WERI-Rb-1 (cell line): ENCODE data around the gene LUC7L.

Experiments used
- DNase-seq: peaks from one replicate; pipeline ENCODE4 v3.0.0-alpha.2; 2020
- H3K27ac ChIP-seq: fragments of 250-450 bp; sonication (Bioruptor Pico); 2 replicates; pipeline ENCODE4 v1.5.1; 2020; ENCODE audit warnings: mild to moderate bottlenecking, moderate library complexity
- H3K27me3 ChIP-seq: fragments of 250-450 bp; sonication (Bioruptor Pico); 2 replicates; pipeline ENCODE4 v1.5.1; 2021; ENCODE audit warnings: mild to moderate bottlenecking, low read depth, moderate library complexity; ENCODE audit not compliant: insufficient read depth, severe bottlenecking
- H3K36me3 ChIP-seq: fragments of 250-450 bp; sonication (Bioruptor Pico); 2 replicates; pipeline ENCODE4 v1.5.1; 2020; ENCODE audit warnings: mild to moderate bottlenecking, moderate library complexity
- H3K4me3 ChIP-seq: 2 replicates; pipeline ENCODE4 v1.5.1; 2011; ENCODE audit warnings: low read depth, mild to moderate bottlenecking, control low read depth, low read length
- H3K9me3 ChIP-seq: fragments of 250-450 bp; sonication (Bioruptor Pico); 2 replicates; pipeline ENCODE4 v1.5.1; 2021; ENCODE audit warnings: mild to moderate bottlenecking, moderate library complexity; ENCODE audit not compliant: severe bottlenecking
- CTCF ChIP-seq: IDR thresholded peaks from 2 replicates; pipeline ENCODE4 v1.5.1; 2011; ENCODE audit warnings: low read depth, mild to moderate bottlenecking, control low read depth, inconsistent platforms, low read length

Gene LUC7L

GRCh38 chr16:143047-143446, 86.2 kb downstream of the LUC7L start:
- DNase-seq, result no peak
- Histone ChIP-seq H3K4me3 (no peak overlapping the region), H3K27ac (no peak overlapping the region), H3K9me3 (no peaks in the 10 kb centered on the region), H3K36me3 (no peaks in the 10 kb centered on the region), H3K27me3 (no peaks in the 10 kb centered on the region)
- no peak for TF ChIP-seq CTCF

GRCh38 chr16:142405-142967, 86.8 kb downstream of the LUC7L start:
- Histone ChIP-seq H3K27ac (no peak overlapping the region), H3K4me3 (no peak overlapping the region), H3K36me3 (no peaks in the 10 kb centered on the region), H3K9me3 (no peaks in the 10 kb centered on the region), H3K27me3 (no peaks in the 10 kb centered on the region)
- no peak for DNase-seq
- TF ChIP-seq CTCF, result no peak

GRCh38 chr16:140175-140857, 88.9 kb downstream of the LUC7L start:
- no peak overlapping the region for H3K27ac ChIP-seq
- H3K4me3 ChIP-seq, result no peak overlapping the region
- peaks cover 3% of the 10 kb centered on the region; the same call in 1 of the 2 replicates for H3K36me3 ChIP-seq
- no peak for TF ChIP-seq CTCF
- H3K9me3 ChIP-seq, result no peaks in the 10 kb centered on the region
- DNase-seq, result no peak
- no peaks in the 10 kb centered on the region for H3K27me3 ChIP-seq
